Measurements from ENCODE around the gene TRNT1.
A peak's percentile ranks its signal among the peaks of the same experiment; 100 is the strongest.

Gene TRNT1

GRCh38 chr3:3113042-3113709 is 13.6 kb upstream of the TRNT1 start:
- FAIRE-seq, result no peak

- FAIRE-seq, result no peak
Measured at GRCh38 chr3:3117651-3118050, 9.1 kb upstream of the TRNT1 start.

DNA sequence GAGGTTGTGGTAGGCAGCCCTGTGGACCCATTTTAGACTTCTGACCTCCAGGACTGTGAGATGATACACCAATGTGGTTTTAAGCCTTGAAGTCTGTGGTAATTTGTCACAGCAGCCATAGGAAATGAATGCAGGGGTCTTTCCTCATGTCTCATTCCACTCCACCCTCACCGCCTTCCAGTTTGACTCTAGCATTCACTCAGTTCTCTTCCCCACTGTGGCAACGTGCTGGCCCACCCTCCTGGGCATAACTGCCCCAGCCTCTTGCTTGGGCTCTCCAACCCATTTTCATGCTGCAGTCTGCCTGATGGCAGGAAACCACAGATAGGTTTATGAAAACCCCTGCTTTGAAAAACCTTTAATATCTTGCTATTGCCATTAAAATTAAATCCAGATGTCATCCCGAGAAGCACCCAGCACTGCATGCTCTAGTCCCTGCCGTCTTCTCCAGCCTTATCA is 7.3 kb upstream of the TRNT1 start:
- no peak for FAIRE-seq

- FAIRE-seq, result no peak
Measured at GRCh38 chr3:3125977-3126376, 763 bp upstream of the TRNT1 start.

- no peak for FAIRE-seq
Measured at GRCh38 chr3:3127432-3128010, 781 bp downstream of the TRNT1 start.

GRCh38 chr3:3129579-3129978 is 2.8 kb downstream of the TRNT1 start:
- no peak for FAIRE-seq

GRCh38 chr3:3133500-3133899 is 6.8 kb downstream of the TRNT1 start:
- no peak for FAIRE-seq

GRCh38 chr3:3134750-3135448 is 8.2 kb downstream of the TRNT1 start:
- no peak for FAIRE-seq

DNA sequence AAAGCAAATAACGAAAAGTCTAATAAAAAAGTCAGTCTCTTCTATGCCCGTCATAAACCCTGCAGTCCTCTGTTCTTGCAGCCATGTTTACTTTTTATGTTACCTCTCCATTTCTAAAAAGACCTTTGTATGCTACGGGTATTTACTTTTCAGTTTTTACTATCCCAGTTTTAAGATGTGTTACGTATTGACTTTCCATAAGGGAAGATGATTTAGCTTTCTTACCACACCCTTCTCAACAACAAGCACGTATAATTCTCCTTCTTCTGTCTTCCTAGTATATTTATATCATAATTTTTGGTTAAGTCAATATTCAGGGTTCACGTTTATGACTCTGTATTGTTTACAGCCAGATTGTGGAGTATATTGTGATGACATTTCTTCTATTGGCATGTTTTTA is 10.8 kb downstream of the TRNT1 start:
- FAIRE-seq, result no peak

GRCh38 chr3:3141939-3142338 is 15.2 kb downstream of the TRNT1 start:
- no peak for FAIRE-seq

GRCh38 chr3:3145831-3146230 is 19.1 kb downstream of the TRNT1 start:
- FAIRE-seq, result no peak

DNA sequence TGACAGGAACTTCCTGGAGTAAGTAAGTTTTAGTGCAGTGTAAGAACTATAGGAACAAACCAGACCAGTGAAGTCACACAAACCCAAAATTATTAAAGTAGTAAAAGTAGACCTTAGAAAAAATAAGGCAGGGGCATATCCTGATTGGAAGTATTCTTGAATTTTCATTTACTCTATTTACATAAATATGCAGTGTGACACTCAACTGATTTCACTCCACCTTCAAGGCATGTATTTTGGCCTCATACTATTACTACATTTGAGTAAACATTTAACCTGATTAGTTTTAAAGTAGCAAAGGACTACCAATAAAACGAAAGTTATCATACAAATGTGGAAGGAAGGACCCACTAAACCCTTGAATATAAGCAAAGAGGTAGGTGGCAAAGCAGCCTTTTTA is 22.8 kb downstream of the TRNT1 start:
- FAIRE-seq, result no peak

GRCh38 chr3:3151513-3151912 is 24.8 kb downstream of the TRNT1 start:
- no peak for FAIRE-seq

- FAIRE-seq, result no peak
Measured at GRCh38 chr3:3154879-3155610, 28.3 kb downstream of the TRNT1 start.

- FAIRE-seq, result no peak
Measured at GRCh38 chr3:3157484-3157883, 30.7 kb downstream of the TRNT1 start.

DNA sequence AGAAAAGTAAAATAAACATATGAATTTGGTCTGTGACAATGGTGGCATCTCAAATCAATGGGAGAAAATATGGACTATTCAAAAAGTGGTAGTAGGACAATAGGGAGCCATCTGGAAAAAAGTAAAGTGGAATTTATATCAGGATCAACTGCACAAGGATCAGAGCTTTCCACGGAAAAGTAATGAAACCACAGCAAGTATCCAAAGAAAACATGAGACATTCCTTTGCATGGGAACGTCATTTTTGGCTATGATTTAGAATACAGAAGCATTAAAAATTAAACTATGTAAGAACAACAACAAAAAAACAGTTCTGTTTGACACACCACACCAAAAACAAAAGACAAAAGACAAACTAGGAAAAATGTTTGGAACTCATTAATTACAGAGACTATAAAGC is 34.1 kb downstream of the TRNT1 start:
- no peak for FAIRE-seq

DNA sequence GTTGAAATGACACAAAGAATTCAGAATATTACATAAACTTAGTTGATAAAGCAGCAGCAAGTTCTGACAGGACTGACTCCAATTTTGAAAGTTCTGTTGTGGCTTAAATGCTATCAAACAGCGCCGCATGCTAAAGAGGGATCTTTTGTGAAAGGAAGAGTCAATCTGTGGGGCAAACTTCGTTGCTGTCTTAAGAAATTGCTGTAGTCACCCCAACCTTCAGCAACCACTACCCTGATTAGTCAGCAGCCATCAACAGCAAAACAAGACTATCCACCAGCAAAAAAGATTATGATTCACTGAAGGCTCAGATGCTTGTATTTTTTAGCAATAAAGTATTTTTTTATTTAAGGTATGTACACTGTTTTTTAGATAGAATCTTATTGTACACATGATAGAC is 38.5 kb downstream of the TRNT1 start:
- FAIRE-seq, result no peak

GRCh38 chr3:3165650-3166049 is 38.9 kb downstream of the TRNT1 start:
- no peak for FAIRE-seq

- FAIRE-seq, result peak; percentile 79
Measured at GRCh38 chr3:3170998-3171397, 44.3 kb downstream of the TRNT1 start.

GRCh38 chr3:3172627-3173026 is 45.9 kb downstream of the TRNT1 start:
- FAIRE-seq, result no peak

DNA sequence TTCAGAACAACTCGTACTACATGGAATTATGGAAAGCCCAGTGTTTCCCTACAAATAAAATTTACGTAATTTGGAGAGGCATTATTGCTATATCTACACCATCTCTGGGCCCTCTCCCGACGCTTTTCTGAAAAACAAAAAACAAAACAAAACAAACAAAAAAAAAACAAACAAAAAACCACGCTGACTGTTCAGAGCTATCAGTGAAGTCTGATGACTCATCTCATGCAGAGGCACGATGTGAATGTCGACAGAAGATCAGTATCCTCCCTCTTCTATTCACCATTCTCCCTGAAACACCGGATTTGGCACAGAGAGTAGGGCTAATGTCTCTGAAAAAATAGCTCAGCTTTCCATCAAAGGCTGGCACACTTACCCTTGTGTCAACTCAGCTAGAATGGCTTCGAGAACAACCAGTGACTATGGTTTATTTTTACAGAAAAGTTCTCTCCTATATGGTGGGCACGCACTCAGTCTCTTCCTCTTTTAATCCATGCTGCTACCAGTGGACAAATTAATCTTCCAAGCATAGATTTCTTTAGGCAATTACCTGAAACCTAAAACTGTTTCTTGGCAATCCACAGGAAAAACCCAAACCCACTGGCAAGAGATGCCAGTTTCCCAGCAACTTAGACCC is 51.2 kb downstream of the TRNT1 start:
- no peak for FAIRE-seq

DNA sequence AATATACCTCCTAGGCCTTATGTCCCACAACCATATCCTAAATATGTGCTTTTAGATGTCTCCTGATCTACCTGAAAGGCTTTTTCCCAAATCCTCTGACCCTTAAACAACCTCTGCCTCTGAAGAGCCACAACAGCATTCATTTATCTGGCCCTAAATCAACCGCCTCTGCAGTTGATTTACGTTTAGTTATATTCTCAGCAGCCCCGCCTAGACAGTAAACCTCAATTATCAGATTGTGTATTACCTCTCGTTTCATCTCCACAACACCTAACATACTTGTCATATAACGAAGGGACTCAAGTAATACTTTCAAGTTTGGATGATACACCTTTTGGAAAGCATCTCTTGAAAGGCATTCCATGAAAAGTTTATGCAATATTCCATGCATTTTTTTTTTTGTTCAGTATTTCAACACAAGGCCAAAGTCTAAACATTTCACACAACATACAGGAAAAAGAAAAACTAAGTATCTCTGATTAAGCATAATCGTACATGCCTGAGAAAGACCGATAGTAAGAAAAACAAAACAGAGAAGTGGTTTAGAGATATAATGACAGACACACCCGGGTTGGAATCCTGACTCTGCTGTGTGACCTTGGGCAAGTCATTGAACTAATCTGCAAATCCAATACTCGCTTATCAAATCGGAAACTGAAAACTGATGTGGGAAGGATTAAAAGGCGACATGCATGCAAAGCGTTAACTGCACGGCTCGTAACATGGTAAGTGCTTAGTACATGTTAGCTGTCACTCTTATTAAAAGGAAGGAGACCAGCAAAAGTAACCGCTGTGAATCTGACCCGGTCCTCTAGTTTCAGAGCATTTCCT is 52.0 kb downstream of the TRNT1 start:
- no peak for FAIRE-seq

Measured in TTC549 (cell line).